ENCODE measurements around the gene LRRC75A.

GRCh38 chr17:16435925-16436886, 55.8 kb downstream of the LRRC75A start:
- TF ChIP-seq POLR2AphosphoS5 (IDR thresholded peaks at IDR 0.05; ENCODE audit: insufficient read depth in 1 of 2, low read depth in 1 of 2) (no peak), POLR2A (IDR thresholded peaks at IDR 0.05) (no peak)

All from vagina (tissue), 2 donors.